SH-SY5Y (cell line): Measurements from ENCODE around the gene C2orf76.

Experiments
- GATA2 ChIP-seq: IDR thresholded peaks from 2 replicates; pipeline ENCODE4 v1.6.1; 2011; ENCODE audit warnings: mild to moderate bottlenecking, low read depth, low read length
- GATA3 ChIP-seq: IDR thresholded peaks from 2 replicates; pipeline ENCODE4 v1.6.1; 2011; ENCODE audit warnings: low read depth, mild to moderate bottlenecking, low read length, moderate library complexity

GRCh38 chr2:119289093-119289492 lies 77.5 kb downstream of the C2orf76 start:
- TF ChIP-seq GATA2, result no peak
- no peak for TF ChIP-seq GATA3
